A549 treated with ZK216348 at 1 μM for 4 hours (cell line): ENCODE data around the gene NOL7. TPM values are rescaled to one million over a fixed set of nuclear protein-coding genes. Genes with fewer than 3 reads are reported as not detected.

Source experiments
- total RNA-seq: library from RNA; stranded (reverse); fragments of 200-300 nt; extraction: Qiagen RNA extraction; gene quantifications from 5 replicates; pipeline ENCODE4 v1.2.3, GENCODE V29; 2022; ENCODE audit warnings: low read depth

NOL7 gene
- total RNA-seq, result 69.5 to 85.5 TPM (median 75.8 TPM) in 5 replicates

DNA sequence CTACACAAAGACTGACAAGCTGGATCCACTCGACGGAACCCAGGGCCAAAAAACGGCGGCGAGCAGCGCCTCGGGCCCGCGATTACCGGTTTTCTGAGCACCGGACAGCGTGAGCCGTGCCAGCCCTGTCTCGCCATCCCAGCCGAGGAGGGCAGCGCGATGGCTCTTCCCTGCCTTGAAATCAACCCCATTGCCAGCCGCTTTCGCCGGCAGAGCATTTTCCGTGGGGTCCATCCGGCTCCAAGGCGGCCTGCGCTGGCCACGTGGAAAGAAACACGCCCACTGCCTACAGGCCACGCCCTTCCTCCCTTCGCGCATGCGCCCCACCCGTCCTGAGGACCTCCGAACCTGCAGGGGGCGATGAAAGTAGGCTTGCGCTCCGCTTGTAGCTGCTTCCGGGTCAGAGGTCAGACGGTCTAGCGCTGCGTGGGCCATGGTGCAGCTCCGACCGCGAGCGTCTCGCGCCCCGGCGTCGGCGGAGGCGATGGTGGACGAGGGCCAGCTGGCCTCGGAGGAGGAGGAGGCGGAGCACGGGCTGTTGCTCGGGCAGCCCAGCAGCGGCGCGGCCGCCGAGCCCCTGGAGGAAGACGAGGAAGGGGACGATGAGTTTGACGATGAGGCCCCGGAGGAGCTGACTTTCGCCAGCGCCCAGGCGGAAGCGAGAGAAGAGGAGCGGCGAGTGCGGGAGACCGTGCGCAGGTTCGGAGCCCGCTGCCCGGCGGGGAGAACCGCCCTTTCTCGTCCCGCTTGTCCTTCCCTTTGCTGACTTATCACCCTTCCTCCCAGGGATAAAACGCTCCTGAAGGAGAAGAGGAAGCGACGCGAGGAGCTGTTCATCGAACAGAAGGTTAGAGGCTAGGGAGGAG, at the start of gene NOL7:
Gene NOL7 (plus strand): TSS at position 410 of the 866 bp plus-strand sequence. CDS start 24 bp downstream, at position 434.

DNA sequence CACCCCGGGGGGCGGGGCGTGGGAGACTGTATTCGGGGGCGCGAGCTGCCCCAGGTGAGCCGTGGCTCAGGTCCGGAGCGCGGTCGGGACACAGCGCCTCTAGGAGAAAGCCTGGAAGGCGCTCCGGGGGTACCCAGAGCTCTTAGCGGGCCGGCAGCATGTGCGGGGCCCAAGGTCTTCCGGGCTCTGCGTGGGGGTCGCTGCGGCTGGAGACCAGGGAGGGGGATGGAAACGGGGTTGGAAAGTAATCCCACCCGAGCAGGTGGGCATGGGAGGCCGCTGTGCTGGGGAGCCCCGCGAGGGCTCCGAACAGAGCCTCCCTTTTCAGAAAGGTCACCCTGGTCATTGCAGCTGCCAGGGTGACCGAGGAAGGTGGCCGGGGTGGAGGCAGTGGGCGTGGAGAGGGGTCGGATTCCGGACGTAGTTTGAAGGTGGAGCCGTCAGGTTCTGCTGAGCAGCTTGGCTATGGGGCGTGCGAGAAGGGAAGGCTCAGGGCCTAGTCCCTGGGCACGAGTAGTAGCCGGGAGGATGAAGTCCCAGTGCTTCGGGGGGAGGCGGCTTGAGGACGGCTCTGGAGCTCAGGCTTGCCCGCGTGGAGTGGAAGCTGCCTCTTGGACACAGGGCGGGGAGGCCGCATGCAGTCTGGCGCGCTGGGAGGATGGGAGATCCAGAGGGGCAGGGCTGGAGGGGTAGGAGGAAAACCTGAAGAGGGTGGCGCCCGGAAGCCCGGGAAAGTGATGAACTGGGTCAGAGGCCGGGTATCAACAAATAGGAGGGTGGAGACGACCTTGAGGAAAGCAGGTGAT, 40.4 kb upstream of the NOL7 start, which contains the start of gene SIRT5:
Gene SIRT5 (plus strand): TSS at position 31 of the 806 bp plus-strand sequence. CDS start 9,510 bp downstream, outside the sequence.

Other genes with a start within 250 kb of the NOL7 start
- 1.2 to 2.1 TPM (median 1.7 TPM) in 5 replicates for gene GFOD1, start 127.7 kb upstream of the NOL7 start, total RNA-seq
- gene SIRT5, start 40.7 kb upstream of the NOL7 start, total RNA-seq, result 3.6 to 4.5 TPM (median 3.8 TPM) in 5 replicates
- 10.9 to 15.4 TPM (median 13.4 TPM) in 5 replicates for gene RANBP9, start 96.5 kb downstream of the NOL7 start, total RNA-seq
- gene MCUR1, start 199.2 kb downstream of the NOL7 start, total RNA-seq, result 12.3 to 20.4 TPM (median 15.0 TPM) in 5 replicates